LoVo (cell line): Measurements from ENCODE around the gene KPNA1.

Source experiments
- DNase-seq: peaks from one replicate; pipeline ENCODE4 v3.0.0-alpha.2; 2016; ENCODE audit warnings: low spot score

KPNA1 gene

GRCh38 chr3:122415104-122415744 lies 99.5 kb downstream of the KPNA1 start:
- DNase-seq: peak; percentile 67

GRCh38 chr3:122414391-122414790 lies 100.3 kb downstream of the KPNA1 start:
- DNase-seq: no peak

- no peak for DNase-seq
These were observed 104.1 kb downstream of the KPNA1 start for GRCh38 chr3:122410639-122411038.

- no peak for DNase-seq
These were observed 104.6 kb downstream of the KPNA1 start for GRCh38 chr3:122410111-122410510.

- no peak for DNase-seq
These were observed 105.3 kb downstream of the KPNA1 start for GRCh38 chr3:122409446-122409845.

GRCh38 chr3:122407946-122408345 lies 106.8 kb downstream of the KPNA1 start:
- no peak for DNase-seq

- DNase-seq: no peak
These were observed 108.5 kb downstream of the KPNA1 start for GRCh38 chr3:122406198-122406597.

- DNase-seq: no peak
These were observed 109.7 kb downstream of the KPNA1 start for GRCh38 chr3:122405015-122405414.

- no peak for DNase-seq
These were observed 111.2 kb downstream of the KPNA1 start for GRCh38 chr3:122403489-122403888.

GRCh38 chr3:122398920-122399319 lies 115.8 kb downstream of the KPNA1 start:
- no peak for DNase-seq

GRCh38 chr3:122397201-122397600 lies 117.5 kb downstream of the KPNA1 start:
- no peak for DNase-seq

- no peak for DNase-seq
These were observed 118.2 kb downstream of the KPNA1 start for GRCh38 chr3:122396511-122396910.

GRCh38 chr3:122395582-122395981 lies 119.2 kb downstream of the KPNA1 start:
- no peak for DNase-seq

- DNase-seq: no peak
These were observed 120.6 kb downstream of the KPNA1 start for GRCh38 chr3:122394173-122394572.

GRCh38 chr3:122392868-122393844 lies 121.6 kb downstream of the KPNA1 start:
- DNase-seq: peak; percentile 67

GRCh38 chr3:122391681-122392446 lies 122.9 kb downstream of the KPNA1 start:
- no peak for DNase-seq

GRCh38 chr3:122390665-122391064 lies 124.1 kb downstream of the KPNA1 start:
- no peak for DNase-seq

GRCh38 chr3:122389892-122390291 lies 124.8 kb downstream of the KPNA1 start:
- no peak for DNase-seq

- DNase-seq: no peak
These were observed 125.5 kb downstream of the KPNA1 start for GRCh38 chr3:122389197-122389596.

GRCh38 chr3:122387709-122388108 lies 127.0 kb downstream of the KPNA1 start:
- DNase-seq: no peak

- DNase-seq: peak; percentile 98
These were observed 130.7 kb downstream of the KPNA1 start, which contains the start of gene FAM162A for GRCh38 chr3:122383771-122384697. Gene FAM162A, plus strand, starts transcription at chr3:122384182. Its CDS starts 84 bp downstream, at chr3:122384266.
